Activated naive CD4-positive, alpha-beta T cell treated with anti-CD3 and anti-CD28 coated beads, Interleukin-2, amount 50 U/mL, for 24 hours (primary cell): ENCODE data around the gene DBN1.

Experiments used
- H3K27ac Mint-ChIP-seq: one replicate; pipeline ENCODE4 v1.8.0; 2021; ENCODE audit warnings: mild to moderate bottlenecking, mixed read lengths
- H3K27me3 Mint-ChIP-seq: one replicate; pipeline ENCODE4 v1.8.0; 2021; ENCODE audit warnings: mixed read lengths
- H3K36me3 Mint-ChIP-seq: one replicate; pipeline ENCODE4 v1.8.0; 2021; ENCODE audit warnings: mixed read lengths
- H3K4me1 Mint-ChIP-seq: one replicate; pipeline ENCODE4 v1.8.0; 2021; ENCODE audit warnings: mixed read lengths
- H3K4me3 Mint-ChIP-seq: one replicate; pipeline ENCODE4 v1.8.0; 2021; ENCODE audit warnings: mild to moderate bottlenecking, mixed read lengths
- H3K9me3 Mint-ChIP-seq: one replicate; pipeline ENCODE4 v1.8.0; 2021; ENCODE audit warnings: mixed read lengths

The DBN1 gene

DNA sequence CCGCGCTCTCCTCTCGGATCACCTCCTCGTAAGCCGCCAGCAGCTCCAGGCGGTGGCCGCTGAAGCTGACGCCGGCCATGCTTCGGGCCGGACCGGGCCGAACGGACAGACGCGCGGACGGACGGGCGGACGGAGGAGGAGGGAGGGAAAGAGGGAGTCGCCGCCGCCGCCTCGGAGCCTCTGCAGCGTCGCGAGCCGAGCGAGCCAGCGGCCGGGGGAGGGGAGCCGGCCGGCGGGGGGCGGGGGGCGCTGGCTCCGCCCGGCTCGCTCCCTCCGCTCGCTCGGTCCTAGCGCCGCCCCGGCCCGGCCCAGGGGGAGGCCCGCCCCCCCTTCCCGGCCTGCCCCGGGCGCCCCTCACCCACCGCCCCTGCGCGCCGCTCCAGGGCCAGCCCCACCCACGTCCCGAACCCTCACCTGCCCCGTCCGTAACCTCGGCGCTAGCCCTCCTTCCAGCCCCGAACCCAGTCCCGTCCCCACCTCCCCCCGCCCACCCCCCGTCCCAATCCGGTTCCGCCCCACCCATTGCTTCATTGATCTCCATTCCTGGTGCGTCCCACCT is at the start of gene DBN1:
DBN1 (minus strand) TSS at position 192 of the 559 bp plus-strand sequence; CDS start at position 79, 113 bp downstream.
- Mint-ChIP-seq H3K27me3 (no peaks in the 10 kb centered on the region), H3K27ac (peak within 1 kb of the TSS; percentile 25), H3K4me3 (peak within 1 kb of the TSS; percentile 75)

DNA sequence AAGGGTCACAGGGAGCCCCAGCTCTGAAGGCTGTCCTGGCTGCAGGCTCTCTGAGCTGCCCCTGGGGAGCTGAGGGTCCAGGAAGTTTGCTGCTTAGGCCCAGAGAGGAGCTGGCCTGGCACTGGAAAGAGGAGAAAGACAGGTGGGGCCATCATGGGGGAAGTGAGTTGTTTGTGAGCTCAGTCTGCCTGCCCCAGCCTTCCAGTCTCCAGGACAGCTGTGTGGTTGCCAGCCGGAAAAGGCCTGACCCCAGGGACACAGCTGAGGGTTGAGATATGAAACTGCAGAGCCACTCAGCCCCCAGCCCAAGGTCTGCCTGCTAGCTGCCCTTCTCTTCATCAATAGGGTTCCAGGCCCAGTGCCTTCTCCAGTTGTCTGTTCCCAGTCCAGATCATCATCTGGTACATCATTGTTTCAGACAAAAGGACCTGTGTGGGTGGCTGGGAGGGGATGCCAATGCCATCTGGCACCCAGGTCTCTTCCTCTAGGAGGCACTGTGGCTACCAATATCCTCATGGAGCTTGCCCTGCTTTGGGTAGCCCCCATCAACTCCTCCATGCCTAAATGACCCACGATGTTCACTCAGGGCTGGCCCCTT is 47.6 kb upstream of the DBN1 start:
- peaks cover 4% of the 10 kb centered on the region for H3K36me3 Mint-ChIP-seq
- H3K4me1 Mint-ChIP-seq, result peaks cover 41% of the 10 kb centered on the region
- no peaks in the 10 kb centered on the region for H3K27me3 Mint-ChIP-seq
- no peaks in the 10 kb centered on the region for H3K9me3 Mint-ChIP-seq
- H3K4me3 Mint-ChIP-seq, result peak overlapping the region; percentile 3
- H3K27ac Mint-ChIP-seq, result peak overlapping the region; percentile 70

More for the DNA sequence above, at the start of gene DBN1:
- Mint-ChIP-seq H3K9me3 (no peaks in the 10 kb centered on the region), H3K36me3 (no peaks in the 10 kb centered on the region), H3K4me1 (peaks cover 39% of the 10 kb centered on the region)

DNA sequence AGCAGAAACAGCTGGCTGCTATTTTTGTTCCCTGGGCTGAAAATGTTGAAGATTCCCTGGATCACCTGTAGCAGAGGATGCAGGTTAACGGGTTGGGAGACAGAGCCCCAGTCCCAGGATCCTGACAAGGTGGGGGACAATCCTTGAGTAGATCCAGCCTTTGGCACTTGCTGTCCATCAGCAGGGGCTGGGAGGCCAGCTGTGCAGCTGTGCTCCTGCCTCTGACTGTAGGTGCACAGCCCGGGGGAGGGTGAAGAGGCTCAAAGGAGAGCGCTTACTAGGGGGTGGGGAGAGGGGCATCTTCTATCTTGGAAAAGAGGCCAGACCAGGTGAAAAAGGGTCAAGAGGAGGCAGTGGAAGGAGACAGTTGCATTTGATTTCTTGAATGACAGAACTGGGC is 46.8 kb upstream of the DBN1 start:
- Mint-ChIP-seq H3K4me1 (peaks cover 48% of the 10 kb centered on the region), H3K4me3 (no peak overlapping the region)

DNA sequence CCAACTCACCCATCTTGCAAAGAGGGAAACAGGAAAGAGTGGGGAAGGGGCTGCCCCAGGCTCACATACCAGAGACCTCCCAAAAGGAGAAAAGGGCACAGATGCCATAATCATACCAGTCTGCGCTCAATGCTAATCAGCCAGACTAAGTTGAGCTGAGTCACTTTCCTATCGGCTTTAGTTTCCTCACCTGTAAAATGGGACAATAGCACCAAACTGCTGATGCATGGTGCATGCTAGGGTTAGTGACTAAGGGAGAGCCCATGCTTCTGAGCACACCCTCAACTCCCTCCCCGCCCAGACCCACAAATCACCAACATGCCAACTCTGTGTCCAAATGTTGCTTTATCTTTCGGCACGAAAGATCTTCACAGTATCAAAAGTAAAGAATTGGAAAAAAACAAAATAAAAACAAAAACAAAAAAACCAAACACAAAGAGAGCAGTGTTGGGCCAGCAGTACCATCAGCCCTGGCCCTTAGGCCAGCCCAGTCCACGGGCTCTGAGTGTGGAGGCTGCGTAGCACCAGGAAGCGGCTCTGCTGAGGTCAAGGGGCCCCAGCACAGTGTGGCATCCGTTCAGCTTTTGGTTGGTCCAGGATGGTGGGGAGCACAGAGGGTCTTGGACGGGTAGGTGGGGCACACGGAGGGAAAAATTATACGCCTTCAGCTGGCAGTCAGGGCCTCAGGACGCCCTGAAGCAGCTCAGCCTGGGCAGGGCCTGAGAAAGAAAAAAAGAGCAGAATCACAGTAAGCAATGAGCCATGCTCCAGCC is 46.2 kb upstream of the DBN1 start:
- peaks cover 51% of the 10 kb centered on the region for H3K4me1 Mint-ChIP-seq

More for the DNA sequence above, 46.8 kb upstream of the DBN1 start:
- Mint-ChIP-seq H3K27me3 (no peaks in the 10 kb centered on the region), H3K27ac (peak overlapping the region; percentile 62), H3K9me3 (no peaks in the 10 kb centered on the region), H3K36me3 (peaks cover 6% of the 10 kb centered on the region)

DNA sequence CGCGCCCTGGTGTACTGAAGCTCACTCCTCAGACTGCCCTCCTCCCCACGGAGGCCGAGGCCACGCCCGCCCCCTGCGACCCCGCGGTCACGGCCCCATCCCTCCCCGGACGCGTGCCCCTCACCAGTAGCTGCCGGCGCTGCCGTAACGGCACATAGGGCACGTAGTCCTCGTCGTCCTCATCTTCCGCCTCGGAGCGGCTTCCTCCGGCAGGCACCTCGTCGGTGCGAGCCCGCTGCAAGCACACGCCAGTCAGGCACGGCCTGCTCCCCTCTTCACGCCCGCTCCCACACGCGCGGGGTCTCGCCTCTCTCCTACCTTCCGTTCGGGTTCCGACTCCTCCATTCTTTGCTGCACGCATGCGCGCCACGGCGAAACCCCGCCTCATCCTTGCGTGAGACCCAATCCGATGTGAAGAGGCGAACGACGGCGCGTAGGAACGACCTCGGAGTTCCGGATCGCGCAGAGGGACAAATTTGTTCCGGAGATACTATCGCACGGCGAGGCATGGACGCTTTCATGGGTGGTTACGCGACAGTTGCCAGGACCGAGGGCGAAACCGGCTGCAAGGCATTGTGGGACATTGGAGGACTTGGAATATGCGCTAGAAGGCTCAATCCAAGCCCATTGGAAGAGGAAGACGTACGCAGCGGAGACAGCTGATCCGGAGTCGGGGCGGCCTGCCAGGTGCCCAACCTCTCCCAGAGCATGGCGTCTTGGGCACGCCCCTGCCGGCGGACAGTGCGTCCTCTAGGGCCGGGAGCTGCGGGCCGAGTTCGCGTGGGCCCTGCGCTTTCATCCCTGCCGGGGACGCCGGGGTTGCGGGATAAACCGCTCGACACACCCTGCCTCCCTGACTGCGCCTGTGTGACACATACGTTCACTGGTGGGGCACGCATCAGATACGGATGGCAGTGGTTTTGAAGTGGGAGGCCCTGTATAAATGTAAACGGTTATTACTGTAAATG is 43.5 kb upstream of the DBN1 start, which contains the start of gene DDX41:
DDX41 (minus strand) TSS at position 361 of the 968 bp plus-strand sequence; CDS start at position 345, 16 bp downstream.
- Mint-ChIP-seq H3K27me3 (no peaks in the 10 kb centered on the region), H3K4me3 (peak within 1 kb of the TSS; percentile 94), H3K4me1 (peaks cover 51% of the 10 kb centered on the region), H3K9me3 (no peaks in the 10 kb centered on the region), H3K36me3 (peaks cover 14% of the 10 kb centered on the region), H3K27ac (peak within 1 kb of the TSS; percentile 91)

More for the DNA sequence above, 46.2 kb upstream of the DBN1 start:
- peaks cover 9% of the 10 kb centered on the region for H3K36me3 Mint-ChIP-seq
- H3K27ac Mint-ChIP-seq, result peak overlapping the region; percentile 83
- no peaks in the 10 kb centered on the region for H3K9me3 Mint-ChIP-seq
- H3K4me3 Mint-ChIP-seq, result peak overlapping the region; percentile 33
- no peaks in the 10 kb centered on the region for H3K27me3 Mint-ChIP-seq

DNA sequence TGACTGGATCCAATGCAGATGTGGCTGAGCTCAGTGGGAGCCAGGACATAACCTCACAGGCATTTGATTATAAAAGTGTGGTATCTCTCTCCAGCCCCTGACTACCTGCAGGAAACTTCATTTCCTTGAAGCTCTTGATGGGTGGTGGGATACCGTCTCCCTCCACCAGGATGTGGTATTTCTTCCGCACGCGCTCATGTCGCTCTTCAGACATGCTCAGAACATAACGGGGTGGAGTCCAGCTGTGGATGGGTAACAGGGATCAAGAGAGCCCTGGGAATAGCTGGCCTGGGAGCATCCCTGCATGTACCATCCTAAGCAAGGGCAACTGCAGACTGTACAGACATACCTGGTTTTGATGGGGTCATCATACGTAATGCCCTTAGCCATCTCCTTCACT is 42.1 kb upstream of the DBN1 start:
- peak overlapping the region; percentile 94 for H3K4me3 Mint-ChIP-seq
- H3K9me3 Mint-ChIP-seq, result no peaks in the 10 kb centered on the region
- H3K36me3 Mint-ChIP-seq, result peaks cover 22% of the 10 kb centered on the region
- H3K27ac Mint-ChIP-seq, result no peak overlapping the region
- no peaks in the 10 kb centered on the region for H3K27me3 Mint-ChIP-seq
- H3K4me1 Mint-ChIP-seq, result peaks cover 40% of the 10 kb centered on the region

DNA sequence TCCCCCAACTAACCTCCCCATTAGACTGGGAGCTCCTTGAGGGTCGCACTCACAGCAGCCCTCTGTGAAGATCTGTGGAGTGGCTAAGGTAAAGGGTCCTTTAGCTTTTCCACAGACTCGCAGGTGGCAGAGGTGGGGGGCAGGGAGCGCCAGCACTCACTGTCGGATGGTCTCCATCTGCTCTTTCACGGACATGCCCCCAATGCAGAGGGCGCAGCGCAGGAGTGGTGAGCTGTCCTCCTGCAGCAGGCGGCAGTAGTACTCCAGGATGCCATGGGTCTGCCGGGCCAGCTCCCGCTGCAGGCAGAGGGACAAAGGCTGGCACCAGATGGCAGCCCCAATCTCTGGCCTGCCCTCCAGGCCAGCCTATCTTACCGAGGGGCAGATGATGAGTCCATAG is 41.1 kb upstream of the DBN1 start:
- no peaks in the 10 kb centered on the region for H3K9me3 Mint-ChIP-seq
- H3K4me1 Mint-ChIP-seq, result peaks cover 32% of the 10 kb centered on the region
- H3K36me3 Mint-ChIP-seq, result peaks cover 22% of the 10 kb centered on the region
- no peak overlapping the region for H3K4me3 Mint-ChIP-seq
- H3K27ac Mint-ChIP-seq, result no peak overlapping the region
- H3K27me3 Mint-ChIP-seq, result no peaks in the 10 kb centered on the region

DNA sequence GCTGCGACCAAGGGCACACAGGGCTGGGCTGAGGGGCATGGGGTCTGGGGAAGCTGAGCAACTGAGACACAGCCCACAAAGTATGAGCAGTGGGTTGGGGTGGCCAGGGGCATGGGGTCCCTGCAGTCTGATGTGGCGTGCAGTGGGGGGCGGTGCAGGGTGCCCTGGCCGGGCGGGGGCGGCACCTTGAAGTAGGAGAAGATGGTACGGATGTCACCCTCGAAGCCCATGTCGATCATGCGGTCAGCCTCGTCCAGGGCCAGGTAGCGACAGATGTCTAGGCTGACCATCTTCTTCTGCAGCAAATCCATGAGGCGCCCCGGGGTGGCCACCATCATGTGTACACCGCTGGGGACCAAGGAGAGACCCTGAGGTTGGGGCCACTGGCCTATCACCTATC is 40.1 kb upstream of the DBN1 start:
- Mint-ChIP-seq H3K9me3 (no peaks in the 10 kb centered on the region), H3K27me3 (no peaks in the 10 kb centered on the region), H3K4me1 (peaks cover 25% of the 10 kb centered on the region), H3K4me3 (no peak overlapping the region), H3K27ac (no peak overlapping the region), H3K36me3 (peaks cover 22% of the 10 kb centered on the region)

DNA sequence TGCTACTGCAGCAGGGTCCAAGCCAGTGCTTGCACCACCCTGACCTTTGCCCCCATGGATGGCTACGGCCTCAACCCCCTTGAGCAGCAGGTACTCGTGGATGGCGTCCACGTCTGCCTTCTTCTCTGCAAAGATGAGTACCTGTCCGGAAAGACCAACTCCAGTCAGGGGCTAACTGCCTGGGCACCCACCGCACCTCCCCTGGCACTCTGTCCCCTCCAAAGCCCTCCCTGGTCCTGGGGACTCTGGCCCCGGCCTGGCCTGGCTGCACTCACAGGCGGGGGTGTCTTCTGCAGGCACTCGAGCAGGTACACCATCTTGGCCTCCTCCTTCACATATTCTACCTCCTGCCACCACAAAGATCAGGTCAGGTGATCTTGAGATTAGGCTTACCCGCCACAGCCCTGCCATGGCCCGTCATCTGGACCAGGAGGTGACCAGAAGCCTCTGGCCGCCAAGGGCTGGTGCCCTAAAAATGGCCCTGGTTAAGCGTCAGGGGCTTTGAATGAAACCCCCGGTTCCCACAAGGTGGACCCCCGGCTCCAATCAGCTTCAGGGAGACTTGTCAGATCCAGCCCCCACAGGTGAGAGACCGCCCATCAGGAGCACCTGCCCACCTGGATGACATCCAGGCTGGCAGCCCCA is 39.4 kb upstream of the DBN1 start:
- Mint-ChIP-seq H3K4me3 (peak overlapping the region; percentile 23), H3K4me1 (peaks cover 25% of the 10 kb centered on the region), H3K27ac (no peak overlapping the region), H3K9me3 (no peaks in the 10 kb centered on the region), H3K36me3 (peaks cover 22% of the 10 kb centered on the region), H3K27me3 (no peaks in the 10 kb centered on the region)

DNA sequence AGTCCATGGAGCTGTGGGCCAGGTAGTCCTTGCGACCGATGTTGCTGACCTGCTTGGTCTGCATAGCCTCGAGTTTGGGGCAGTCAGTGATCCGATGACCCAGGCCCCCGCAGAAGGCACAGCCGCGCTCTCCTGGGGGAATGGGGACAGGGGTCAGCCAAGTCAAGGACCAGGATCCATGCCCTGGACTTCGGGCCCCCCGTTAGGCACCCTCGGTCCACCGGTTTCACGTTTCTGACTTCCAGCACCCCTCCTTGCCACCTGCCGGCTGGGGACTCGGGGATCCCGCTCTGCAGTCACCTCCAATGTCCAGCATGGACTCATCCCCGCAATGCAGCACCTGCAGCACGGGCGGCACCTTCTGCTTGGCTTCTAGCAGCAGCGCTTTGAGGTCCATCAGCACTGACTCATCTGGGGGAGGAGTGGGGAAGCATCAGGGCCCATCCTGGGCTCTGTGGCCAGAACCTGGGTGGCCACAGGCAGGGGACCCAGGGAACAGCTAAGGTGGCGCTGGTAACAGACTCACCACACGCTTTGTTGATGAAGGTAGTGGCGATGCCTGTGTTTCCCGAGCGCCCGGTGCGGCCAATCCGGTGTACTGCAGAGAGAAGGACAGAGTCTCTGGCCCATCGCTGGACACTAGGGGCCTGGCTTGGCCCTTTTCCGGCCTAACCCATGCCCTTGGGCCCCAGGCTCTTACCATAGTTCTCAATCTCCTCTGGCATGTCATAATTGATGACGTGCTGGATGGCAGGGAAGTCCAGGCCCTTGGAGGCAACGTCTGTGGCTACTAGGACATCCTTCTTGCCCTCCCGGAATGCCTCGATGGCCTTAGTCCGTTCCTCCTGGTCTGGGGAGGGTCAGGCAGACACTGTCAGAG is 38.6 kb upstream of the DBN1 start:
- peaks cover 21% of the 10 kb centered on the region for H3K4me1 Mint-ChIP-seq
- peaks cover 22% of the 10 kb centered on the region for H3K36me3 Mint-ChIP-seq
- no peaks in the 10 kb centered on the region for H3K27me3 Mint-ChIP-seq
- H3K4me3 Mint-ChIP-seq, result no peak overlapping the region
- H3K9me3 Mint-ChIP-seq, result no peaks in the 10 kb centered on the region
- no peak overlapping the region for H3K27ac Mint-ChIP-seq

DNA sequence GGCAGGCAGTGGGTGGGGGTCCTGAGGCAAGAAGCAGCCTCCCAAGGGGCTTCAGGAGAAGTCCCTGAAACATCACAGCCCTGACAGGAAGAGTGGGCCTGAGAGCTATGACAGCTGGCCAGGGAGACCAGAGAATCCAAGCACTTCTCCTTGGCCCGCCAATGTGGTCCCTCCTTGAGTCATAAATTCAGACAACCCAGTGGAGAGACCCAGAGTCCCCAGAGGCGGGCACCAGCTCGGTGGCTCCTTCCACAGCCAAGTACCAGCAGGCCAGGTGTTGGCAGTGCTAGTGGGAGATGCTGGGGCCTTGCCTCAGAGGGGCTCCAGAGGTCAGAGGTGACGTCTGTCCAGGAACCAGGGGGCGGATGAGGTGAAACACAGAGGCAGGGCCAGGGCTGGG is 37.7 kb upstream of the DBN1 start:
- H3K4me1 Mint-ChIP-seq, result peaks cover 15% of the 10 kb centered on the region
- no peak overlapping the region for H3K27ac Mint-ChIP-seq
- peaks cover 18% of the 10 kb centered on the region for H3K36me3 Mint-ChIP-seq
- no peaks in the 10 kb centered on the region for H3K27me3 Mint-ChIP-seq
- H3K9me3 Mint-ChIP-seq, result no peaks in the 10 kb centered on the region
- no peak overlapping the region for H3K4me3 Mint-ChIP-seq

DNA sequence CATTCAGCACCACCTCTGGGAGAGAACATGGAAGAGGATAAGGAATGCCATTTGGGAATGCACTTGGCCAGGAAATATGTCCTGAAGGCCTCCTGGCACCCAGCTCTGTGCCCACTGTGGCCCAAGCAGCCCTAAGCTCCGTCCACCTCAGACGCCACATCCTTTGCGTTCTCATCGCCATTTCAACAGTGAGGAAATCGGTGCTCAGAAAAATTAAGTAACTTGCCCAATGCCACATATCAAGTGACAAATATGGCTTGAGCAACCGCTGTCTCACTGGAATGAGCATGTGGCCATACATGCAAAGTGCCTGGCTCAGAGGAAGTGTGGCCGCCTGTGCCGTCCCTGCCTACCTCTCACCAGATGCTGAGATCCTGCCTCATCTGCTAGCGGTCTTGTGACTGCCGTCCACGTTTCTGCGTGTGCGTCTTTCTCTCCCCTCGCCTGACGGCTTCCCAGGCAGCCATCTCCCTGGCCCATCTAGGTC is 37.2 kb upstream of the DBN1 start:
- H3K27ac Mint-ChIP-seq, result no peak overlapping the region

DNA sequence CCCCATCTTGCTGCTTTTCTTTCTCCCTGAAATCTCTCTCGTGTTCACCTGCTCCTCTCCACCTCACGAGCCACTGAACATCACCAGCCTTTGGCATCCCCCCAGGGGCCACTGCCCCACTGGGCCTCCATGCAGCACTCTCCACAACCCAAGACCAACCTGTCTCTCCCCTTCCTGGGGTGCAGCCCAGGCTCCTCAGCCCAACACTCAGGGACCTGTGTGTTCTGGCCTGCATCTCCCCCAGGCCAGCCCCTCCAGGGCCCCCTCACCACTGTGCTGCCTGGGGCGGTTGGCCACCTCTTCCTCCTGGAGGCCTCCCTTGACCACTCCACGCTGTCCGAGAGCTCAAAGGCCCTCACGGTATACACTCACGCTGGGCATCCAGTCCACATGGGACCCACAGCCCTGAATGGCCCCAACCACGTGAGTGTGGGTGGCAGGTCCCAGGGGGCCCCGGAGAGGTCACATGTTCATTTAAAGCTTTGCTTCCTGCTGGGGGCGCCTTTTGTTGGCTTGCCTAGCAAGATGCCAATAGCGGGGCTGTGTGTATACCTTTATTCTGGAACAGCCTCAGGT is 36.6 kb upstream of the DBN1 start:
- H3K36me3 Mint-ChIP-seq, result peaks cover 14% of the 10 kb centered on the region
- no peak overlapping the region for H3K4me3 Mint-ChIP-seq
- H3K4me1 Mint-ChIP-seq, result peaks cover 5% of the 10 kb centered on the region
- no peaks in the 10 kb centered on the region for H3K27me3 Mint-ChIP-seq
- no peak overlapping the region for H3K27ac Mint-ChIP-seq
- H3K9me3 Mint-ChIP-seq, result no peaks in the 10 kb centered on the region

More for the DNA sequence above, 37.2 kb upstream of the DBN1 start:
- Mint-ChIP-seq H3K27me3 (no peaks in the 10 kb centered on the region), H3K4me1 (peaks cover 9% of the 10 kb centered on the region), H3K9me3 (no peaks in the 10 kb centered on the region), H3K4me3 (no peak overlapping the region), H3K36me3 (peaks cover 17% of the 10 kb centered on the region)
